K562 (cell line): ENCODE results near the gene CARD8.

Source experiments
- RBBP5 ChIP-seq: fragments of 200-600 bp; sonication (generic); IDR thresholded peaks from 2 replicates; pipeline ENCODE4 v1.6.1; 2012; ENCODE audit warnings: borderline replicate concordance, mild to moderate bottlenecking, low read length, control low read depth, inconsistent platforms; ENCODE audit not compliant: insufficient read depth, poor library complexity, severe bottlenecking
- REST ChIP-seq, 2 experiments: fragments of 450-650 bp; formaldehyde crosslinking in 1 of 2; IDR thresholded peaks; 2 replicates each; pipeline versions ENCODE4 v1.4.0 to v1.6.1; 2014 to 2020; ENCODE audit warnings: mild to moderate bottlenecking in 2 of 2, borderline replicate concordance in 1 of 2, low read depth in 1 of 2

DNA sequence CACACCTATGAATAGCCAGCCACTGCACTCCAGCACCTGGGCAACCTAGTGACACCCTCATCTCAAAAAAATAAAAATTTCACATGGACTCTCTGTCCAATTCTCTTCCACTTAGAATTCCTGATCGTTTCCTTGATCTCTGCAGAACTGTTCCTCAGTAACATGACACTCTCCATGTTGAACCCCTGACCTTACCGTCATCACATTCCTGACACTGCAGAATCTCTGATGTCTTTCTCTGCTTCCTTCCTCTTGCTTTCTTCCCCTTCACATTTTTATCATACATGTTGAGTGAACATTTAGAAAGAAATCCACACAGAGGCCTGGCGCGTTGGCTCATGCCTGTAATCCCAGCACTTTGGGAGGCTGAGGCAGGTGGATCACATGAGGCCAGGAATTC lies 29.2 kb upstream of the CARD8 start:
- no peak for TF ChIP-seq RBBP5
- TF ChIP-seq REST (IDR thresholded peaks at IDR 0.05; ENCODE audit: borderline replicate concordance), result no peak
- TF ChIP-seq REST (CRISPR knock-in tag; IDR thresholded peaks at IDR 0.05; ENCODE audit: low read depth), result no peak
